Hepatocyte (in vitro differentiated cells): ENCODE measurements around the gene C16orf87. TPM values are rescaled to one million over a fixed set of nuclear protein-coding genes. Genes with fewer than 3 reads are reported as not detected.

Experiments
- DNase-seq: peaks from one replicate; pipeline ENCODE4 v3.0.0-alpha.2; 2016; ENCODE audit warnings: low spot score
- H2AFZ ChIP-seq: fragments of 200-600 bp; sonication (generic); 2 replicates; pipeline ENCODE4 v1.6.0; 2016; ENCODE audit warnings: antibody characterized with exemption, mild to moderate bottlenecking
- H3K27ac ChIP-seq: fragments of 200-600 bp; sonication (generic); 2 replicates; pipeline ENCODE4 v1.5.1; 2016; ENCODE audit warnings: mild to moderate bottlenecking
- H3K27me3 ChIP-seq: fragments of 200-600 bp; sonication (generic); 2 replicates; pipeline ENCODE4 v1.6.1; 2016
- H3K36me3 ChIP-seq: fragments of 200-600 bp; sonication (generic); replicated peaks from 2 replicates; pipeline ENCODE4 v1.5.1; 2016; ENCODE audit warnings: low read depth; ENCODE audit not compliant: insufficient read depth
- H3K4me1 ChIP-seq: fragments of 200-600 bp; sonication (generic); 2 replicates; pipeline ENCODE4 v1.5.1; 2016; ENCODE audit warnings: mild to moderate bottlenecking, moderate library complexity; ENCODE audit not compliant: insufficient read depth
- H3K4me2 ChIP-seq: fragments of 200-600 bp; sonication (generic); 2 replicates; pipeline ENCODE4 v1.6.0; 2016
- H3K4me3 ChIP-seq: fragments of 200-600 bp; sonication (generic); 2 replicates; pipeline ENCODE4 v1.5.1; 2016; ENCODE audit warnings: mild to moderate bottlenecking
- H3K79me2 ChIP-seq: fragments of 200-600 bp; sonication (generic); 2 replicates; pipeline ENCODE4 v1.6.0; 2017; ENCODE audit warnings: mild to moderate bottlenecking
- H3K9me2 ChIP-seq: fragments of 200-600 bp; sonication (generic); replicated peaks from 2 replicates; pipeline ENCODE4 v1.6.0; 2017; ENCODE audit warnings: mild to moderate bottlenecking; ENCODE audit not compliant: insufficient read depth
- H3K9me3 ChIP-seq: fragments of 200-600 bp; sonication (generic); 2 replicates; pipeline ENCODE4 v1.5.1; 2016; ENCODE audit warnings: low read depth, mild to moderate bottlenecking
- H4K20me1 ChIP-seq: fragments of 200-600 bp; sonication (generic); 2 replicates; pipeline ENCODE4 v1.6.0; 2016; ENCODE audit warnings: mild to moderate bottlenecking; ENCODE audit not compliant: insufficient read depth, poor library complexity, severe bottlenecking
- CTCF ChIP-seq: fragments of 200-600 bp; sonication (generic); IDR thresholded peaks from 2 replicates; pipeline ENCODE4 v1.5.1; 2016; ENCODE audit warnings: antibody characterized with exemption, mild to moderate bottlenecking; ENCODE audit not compliant: poor library complexity
- EZH2 ChIP-seq: fragments of 200-600 bp; sonication (generic); IDR thresholded peaks from 2 replicates; pipeline ENCODE4 v1.6.1; 2016; ENCODE audit warnings: antibody characterized with exemption, mild to moderate bottlenecking, borderline replicate concordance
- EZH2phosphoT487 ChIP-seq: fragments of 200-600 bp; sonication (generic); IDR thresholded peaks from one replicate; pipeline ENCODE4 v1.6.1; 2018; ENCODE audit warnings: antibody characterized with exemption, mild to moderate bottlenecking, low read depth, moderate library complexity; ENCODE audit not compliant: unreplicated experiment, severe bottlenecking
- WGBS: methylation state at CpG from one replicate; pipeline ENCODE4 v1.1.6; 2016; ENCODE audit warnings: low lambda C conversion rate; ENCODE audit errors: missing lambda C conversion rate; 5-methylcytosine and 5-hydroxymethylcytosine counted together
- polyA plus RNA-seq: library from polyadenylated mRNA; unstranded; fragments of >200 nt; fragmentation: Nextera tagmentation; extraction: Ambion mirVana; gene quantifications from 2 replicates; pipeline ENCODE4 v1.2.1, GENCODE V29; 2016
- total RNA-seq: library from RNA; depleted of rRNA; stranded (reverse); fragments of >200 nt; gene quantifications from 2 replicates; pipeline ENCODE4 v1.2.3, GENCODE V29; 2014

C16orf87 gene
- total and polyA plus RNA-seq, 2 experiments from 2014 or later: 24.9 to 25.1 TPM

- H3K9me3 ChIP-seq: no peaks in the 10 kb centered on the region
- no peaks in the 10 kb centered on the region for H3K27me3 ChIP-seq
- no peak for DNase-seq
- TF ChIP-seq EZH2 (no peak), EZH2phosphoT487 (no peak), CTCF (no peak)
- peaks cover 17% of the 10 kb centered on the region for H3K4me1 ChIP-seq
- no peak overlapping the region for H3K4me3 ChIP-seq
- H2AFZ ChIP-seq: no peak overlapping the region
- peaks cover 93% of the 10 kb centered on the region for H3K79me2 ChIP-seq
- 97% methylated on average over 4 of the region's 4 CpGs for WGBS
- H3K27ac ChIP-seq: no peak overlapping the region
- H4K20me1 ChIP-seq: peaks cover 22% of the 10 kb centered on the region
- H3K36me3 ChIP-seq: no peaks in the 10 kb centered on the region
- peak overlapping the region; percentile 55 for H3K4me2 ChIP-seq
- no peaks in the 10 kb centered on the region for H3K9me2 ChIP-seq
Measured at GRCh38 chr16:46808997-46809396, 22.0 kb downstream of the C16orf87 start.

GRCh38 chr16:46807336-46807735 lies 23.6 kb downstream of the C16orf87 start:
- Histone ChIP-seq H3K27ac (no peak overlapping the region), H3K27me3 (no peaks in the 10 kb centered on the region), H3K4me3 (no peak overlapping the region), H3K36me3 (no peaks in the 10 kb centered on the region), H3K4me2 (no peak overlapping the region), H3K9me2 (no peaks in the 10 kb centered on the region), H2AFZ (no peak overlapping the region), H3K9me3 (no peaks in the 10 kb centered on the region), H4K20me1 (peaks cover 18% of the 10 kb centered on the region), H3K4me1 (peaks cover 17% of the 10 kb centered on the region), H3K79me2 (peaks cover 79% of the 10 kb centered on the region)
- DNase-seq: no peak
- TF ChIP-seq EZH2phosphoT487: no peak
- TF ChIP-seq CTCF: no peak
- TF ChIP-seq EZH2: no peak
- 100% methylated on average over 1 of the region's 1 CpG for WGBS

GRCh38 chr16:46803373-46803772 lies 27.6 kb downstream of the C16orf87 start:
- DNase-seq: no peak
- H3K36me3 ChIP-seq: no peaks in the 10 kb centered on the region
- H3K9me3 ChIP-seq: no peaks in the 10 kb centered on the region
- no peak overlapping the region for H2AFZ ChIP-seq
- peaks cover 5% of the 10 kb centered on the region for H4K20me1 ChIP-seq
- H3K27ac ChIP-seq: no peak overlapping the region
- WGBS: 90% methylated on average over 3 of the region's 3 CpGs
- peaks cover 46% of the 10 kb centered on the region for H3K79me2 ChIP-seq
- H3K27me3 ChIP-seq: no peaks in the 10 kb centered on the region
- no peaks in the 10 kb centered on the region for H3K4me1 ChIP-seq
- no peaks in the 10 kb centered on the region for H3K9me2 ChIP-seq
- no peak overlapping the region for H3K4me3 ChIP-seq
- TF ChIP-seq EZH2phosphoT487 (no peak), CTCF (no peak), EZH2 (no peak)
- no peak overlapping the region for H3K4me2 ChIP-seq
